ENCODE data around the gene OST4.
A peak's percentile ranks its signal among the peaks of the same experiment; 100 is the strongest.

OST4 gene

DNA sequence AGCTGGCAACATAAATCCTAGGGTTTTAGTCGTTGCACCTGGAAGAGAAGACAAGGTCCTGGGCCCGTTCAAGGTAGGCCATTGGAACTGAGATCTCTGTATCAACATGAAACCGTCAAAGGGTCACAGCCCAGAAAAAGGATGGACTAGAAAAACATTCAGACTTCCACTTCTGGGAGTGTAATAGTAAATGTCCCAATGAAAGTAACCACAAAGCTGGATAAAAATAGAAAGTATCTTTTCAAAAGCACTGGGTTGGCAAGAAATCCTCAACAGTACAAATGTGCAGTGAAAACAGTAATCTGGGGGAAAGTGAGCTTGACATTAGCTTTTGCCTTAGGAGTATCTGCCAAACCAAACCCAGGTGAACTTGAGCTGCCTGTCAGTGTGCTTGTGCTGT lies 34.5 kb upstream of the OST4 start:
- Histone ChIP-seq H3K4me2 (peak overlapping the region; percentile 57), H3K9ac (no peak overlapping the region), H3K36me3 (no peaks in the 10 kb centered on the region), H3K4me1 (peaks cover 14% of the 10 kb centered on the region), H4K20me1 (no peaks in the 10 kb centered on the region), H3K9me3 (no peaks in the 10 kb centered on the region), H3K27ac (no peak overlapping the region), H3K4me3 (no peak overlapping the region), H3K27me3 (no peaks in the 10 kb centered on the region)
- TF ChIP-seq Cebpa-rat (IDR thresholded peaks at IDR 0.05): no peak

DNA sequence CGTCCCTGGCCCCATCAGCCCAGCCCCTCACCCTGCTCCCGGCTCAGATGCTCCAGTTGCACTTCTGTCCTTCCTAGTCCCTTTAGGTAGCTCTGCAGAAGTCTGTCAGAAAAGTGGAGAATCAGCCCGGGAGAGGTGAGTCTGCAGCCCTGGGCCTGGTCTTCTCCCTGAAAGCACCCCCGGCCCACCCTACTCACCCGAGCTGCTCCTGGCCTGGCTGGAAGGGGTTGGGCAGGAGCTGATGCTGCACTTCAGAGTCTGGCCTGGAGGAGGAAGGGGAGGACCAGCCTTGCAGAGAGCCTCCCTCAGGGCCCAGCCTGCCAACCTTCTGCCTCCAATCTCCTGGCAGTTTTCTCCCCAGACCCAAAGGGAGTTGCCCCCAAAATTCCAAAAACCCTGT lies 30.9 kb upstream of the OST4 start:
- H3K4me3 ChIP-seq: no peak overlapping the region
- no peak overlapping the region for H3K4me2 ChIP-seq
- H3K4me1 ChIP-seq: peaks cover 27% of the 10 kb centered on the region
- H3K27ac ChIP-seq: no peak overlapping the region
- H3K27me3 ChIP-seq: no peaks in the 10 kb centered on the region
- TF ChIP-seq Cebpa-rat (IDR thresholded peaks at IDR 0.05): no peak
- no peaks in the 10 kb centered on the region for H4K20me1 ChIP-seq
- no peaks in the 10 kb centered on the region for H3K36me3 ChIP-seq
- H3K9ac ChIP-seq: no peak overlapping the region
- H3K9me3 ChIP-seq: no peaks in the 10 kb centered on the region

DNA sequence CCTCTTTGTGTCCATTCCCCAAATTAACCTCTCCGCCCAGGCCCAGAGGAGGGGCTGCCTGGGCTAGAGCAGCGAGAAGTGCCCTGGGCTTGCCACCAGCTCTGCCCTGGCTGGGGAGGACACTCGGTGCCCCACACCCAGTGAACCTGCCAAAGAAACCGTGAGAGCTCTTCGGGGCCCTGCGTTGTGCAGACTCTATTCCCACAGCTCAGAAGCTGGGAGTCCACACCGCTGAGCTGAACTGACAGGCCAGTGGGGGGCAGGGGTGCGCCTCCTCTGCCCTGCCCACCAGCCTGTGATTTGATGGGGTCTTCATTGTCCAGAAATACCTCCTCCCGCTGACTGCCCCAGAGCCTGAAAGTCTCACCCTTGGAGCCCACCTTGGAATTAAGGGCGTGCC lies 28.6 kb upstream of the OST4 start:
- Histone ChIP-seq H3K9ac (no peak overlapping the region), H3K27me3 (no peaks in the 10 kb centered on the region), H3K9me3 (no peaks in the 10 kb centered on the region), H3K4me1 (peaks cover 23% of the 10 kb centered on the region), H3K27ac (no peak overlapping the region), H3K4me3 (no peak overlapping the region), H3K36me3 (no peaks in the 10 kb centered on the region), H4K20me1 (no peaks in the 10 kb centered on the region), H3K4me2 (no peak overlapping the region)
- no peak for TF ChIP-seq Cebpa-rat (IDR thresholded peaks at IDR 0.05)

DNA sequence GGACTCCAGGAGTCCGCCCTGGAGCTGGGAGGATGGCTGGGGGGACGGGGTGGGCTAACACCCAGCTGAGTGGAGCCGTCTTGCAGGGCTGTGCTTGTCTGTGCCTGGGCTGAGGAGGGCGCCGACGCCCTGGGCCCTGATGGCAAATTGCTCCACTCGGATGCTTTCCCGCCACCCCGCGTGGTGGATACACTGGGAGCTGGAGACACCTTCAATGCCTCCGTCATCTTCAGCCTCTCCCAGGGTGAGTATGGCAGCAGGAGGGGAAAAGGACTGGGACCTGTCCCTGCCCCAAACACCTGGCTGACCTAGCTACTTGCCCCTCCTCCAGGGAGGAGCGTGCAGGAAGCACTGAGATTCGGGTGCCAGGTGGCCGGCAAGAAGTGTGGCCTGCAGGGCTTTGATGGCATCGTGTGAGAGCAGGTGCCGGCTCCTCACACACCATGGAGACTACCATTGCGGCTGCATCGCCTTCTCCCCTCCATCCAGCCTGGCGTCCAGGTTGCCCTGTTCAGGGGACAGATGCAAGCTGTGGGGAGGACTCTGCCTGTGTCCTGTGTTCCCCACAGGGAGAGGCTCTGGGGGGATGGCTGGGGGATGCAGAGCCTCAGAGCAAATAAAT lies 28.0 kb upstream of the OST4 start:
- Histone ChIP-seq H3K27ac (peak overlapping the region; percentile 10; the same call in 1 of the 2 replicates), H3K4me2 (peak overlapping the region; percentile 61), H3K4me1 (peaks cover 23% of the 10 kb centered on the region), H4K20me1 (no peaks in the 10 kb centered on the region), H3K4me3 (no peak overlapping the region), H3K27me3 (no peaks in the 10 kb centered on the region), H3K36me3 (no peaks in the 10 kb centered on the region; the same call in 1 of the 2 replicates), H3K9me3 (no peaks in the 10 kb centered on the region), H3K9ac (no peak overlapping the region)
- no peak for TF ChIP-seq Cebpa-rat (IDR thresholded peaks at IDR 0.05)

DNA sequence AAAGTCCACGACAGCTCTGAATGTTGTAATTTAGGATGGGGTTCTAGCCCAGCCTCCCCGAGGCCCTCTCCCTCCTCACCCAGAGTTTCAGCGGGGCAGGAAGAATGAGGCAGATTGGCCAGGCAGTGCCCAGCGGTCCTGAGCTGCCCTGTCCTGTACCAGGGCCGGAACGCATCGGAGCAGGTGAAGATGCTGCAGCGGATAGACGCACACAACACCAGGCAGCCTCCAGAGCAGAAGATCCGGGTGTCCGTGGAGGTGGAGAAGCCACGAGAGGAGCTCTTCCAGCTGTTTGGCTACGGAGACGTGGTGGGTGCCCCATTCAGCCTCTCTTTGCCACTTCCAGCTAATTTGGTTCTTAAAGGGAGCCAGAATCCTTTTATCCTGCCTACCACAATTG lies 25.9 kb upstream of the OST4 start:
- no peak overlapping the region for H3K4me3 ChIP-seq
- H3K27me3 ChIP-seq: no peaks in the 10 kb centered on the region
- H4K20me1 ChIP-seq: no peaks in the 10 kb centered on the region
- no peak for TF ChIP-seq Cebpa-rat (IDR thresholded peaks at IDR 0.05)
- H3K27ac ChIP-seq: no peak overlapping the region
- no peaks in the 10 kb centered on the region; the same call in 1 of the 2 replicates for H3K36me3 ChIP-seq
- no peak overlapping the region for H3K9ac ChIP-seq
- H3K9me3 ChIP-seq: no peaks in the 10 kb centered on the region
- H3K4me1 ChIP-seq: peaks cover 30% of the 10 kb centered on the region
- H3K4me2 ChIP-seq: no peak overlapping the region

DNA sequence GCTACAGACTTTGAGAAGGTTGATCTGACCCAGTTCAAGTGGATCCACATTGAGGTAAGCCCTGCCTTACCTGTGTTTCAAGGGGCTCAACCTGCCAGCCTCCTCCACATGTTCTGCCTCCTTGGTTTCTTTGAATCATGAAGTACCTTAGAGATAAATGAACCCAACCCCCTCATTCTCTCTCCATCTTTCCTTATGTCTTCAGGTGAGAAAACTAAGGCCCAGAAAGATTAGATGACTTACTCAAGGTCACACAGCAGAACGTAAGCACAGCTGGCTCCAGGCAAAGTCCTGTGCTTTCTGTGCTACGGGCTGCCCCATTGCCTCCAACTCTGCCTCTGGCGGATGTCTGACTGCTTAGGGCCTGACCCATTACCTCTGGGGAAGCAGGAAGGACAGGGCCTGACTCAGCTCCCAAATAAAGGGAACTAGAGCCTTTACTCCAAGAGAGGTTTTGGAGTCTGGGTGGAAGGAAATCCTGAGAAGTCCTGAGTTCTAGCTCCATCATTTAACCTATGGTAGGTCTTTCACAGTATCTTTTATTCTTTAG lies 25.4 kb upstream of the OST4 start:
- H3K9ac ChIP-seq: no peak overlapping the region
- H3K27me3 ChIP-seq: no peaks in the 10 kb centered on the region
- no peaks in the 10 kb centered on the region for H4K20me1 ChIP-seq
- H3K9me3 ChIP-seq: no peaks in the 10 kb centered on the region
- no peaks in the 10 kb centered on the region; the same call in 1 of the 2 replicates for H3K36me3 ChIP-seq
- peaks cover 36% of the 10 kb centered on the region for H3K4me1 ChIP-seq
- peak overlapping the region; percentile 68 for H3K4me2 ChIP-seq
- no peak overlapping the region for H3K27ac ChIP-seq
- no peak overlapping the region for H3K4me3 ChIP-seq
- TF ChIP-seq Cebpa-rat (IDR thresholded peaks at IDR 0.05): no peak

DNA sequence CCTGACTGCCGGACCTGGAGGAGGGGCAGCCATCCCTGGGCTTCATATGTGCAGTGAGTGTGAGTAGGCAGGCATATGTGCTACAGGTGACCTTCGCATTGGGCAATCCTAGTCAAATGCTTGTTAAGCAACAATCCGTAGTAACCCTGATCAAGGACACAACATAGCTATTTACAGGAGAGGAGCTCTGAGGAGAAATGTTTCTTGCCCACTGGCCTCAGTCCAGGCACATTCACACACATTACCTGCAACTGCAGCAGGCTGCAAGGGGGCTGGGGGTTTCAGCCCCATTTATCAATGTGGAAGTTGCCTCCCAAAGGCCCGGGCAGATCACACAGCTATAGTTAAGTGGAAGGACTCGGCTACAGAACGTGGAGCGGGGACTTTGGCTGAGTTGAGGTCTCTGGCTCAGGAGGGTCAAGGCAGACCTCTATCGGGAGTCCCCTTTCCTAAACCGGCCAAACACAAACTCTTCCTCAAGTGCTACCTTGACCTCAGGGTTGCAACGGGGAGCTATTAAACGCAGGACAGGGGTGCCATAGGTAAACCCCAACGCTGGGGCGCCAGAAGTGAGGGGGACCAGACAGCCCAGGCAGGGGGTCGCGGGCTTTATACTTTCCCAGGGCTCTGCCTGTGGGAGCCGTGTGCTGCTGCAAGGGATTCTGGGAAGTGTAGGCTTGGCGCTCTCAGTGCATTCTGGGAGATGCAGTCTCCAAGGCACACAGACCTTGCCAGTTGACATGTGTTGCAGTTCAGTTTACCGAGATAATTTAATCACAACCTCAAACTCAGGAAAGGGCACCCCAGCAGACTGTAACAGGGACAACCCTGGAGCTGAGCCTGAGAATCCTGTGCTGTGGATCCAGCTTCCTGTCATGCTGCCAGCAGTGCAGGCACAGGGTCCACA lies 24.5 kb upstream of the OST4 start:
- no peaks in the 10 kb centered on the region for H3K9me3 ChIP-seq
- H4K20me1 ChIP-seq: no peaks in the 10 kb centered on the region
- no peak overlapping the region for H3K27ac ChIP-seq
- H3K4me2 ChIP-seq: peak overlapping the region; percentile 68
- H3K27me3 ChIP-seq: no peaks in the 10 kb centered on the region
- peaks cover 37% of the 10 kb centered on the region for H3K4me1 ChIP-seq
- H3K36me3 ChIP-seq: no peaks in the 10 kb centered on the region; the same call in 1 of the 2 replicates
- H3K9ac ChIP-seq: no peak overlapping the region
- H3K4me3 ChIP-seq: no peak overlapping the region
- TF ChIP-seq Cebpa-rat (IDR thresholded peaks at IDR 0.05): no peak

DNA sequence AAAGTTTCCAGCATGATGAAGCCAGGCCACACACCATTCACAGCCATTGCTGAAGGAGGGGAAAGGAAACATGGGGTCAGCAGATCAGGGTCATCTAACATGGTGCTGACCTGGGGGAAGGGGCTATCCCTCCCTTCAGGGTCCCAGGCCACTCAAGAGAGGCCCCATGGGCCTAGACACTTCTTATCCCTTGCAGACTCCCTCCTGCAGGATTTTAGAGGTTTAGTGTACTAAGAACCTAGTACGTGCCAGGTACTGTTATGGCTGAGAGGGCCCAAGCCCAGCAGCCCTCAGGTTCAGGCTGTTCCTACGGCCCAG lies 23.9 kb upstream of the OST4 start:
- Histone ChIP-seq H3K4me1 (peaks cover 43% of the 10 kb centered on the region), H3K9me3 (no peaks in the 10 kb centered on the region), H3K9ac (no peak overlapping the region), H3K4me2 (no peak overlapping the region), H3K4me3 (no peak overlapping the region), H3K36me3 (no peaks in the 10 kb centered on the region; the same call in 1 of the 2 replicates), H3K27me3 (no peaks in the 10 kb centered on the region), H3K27ac (no peak overlapping the region), H4K20me1 (no peaks in the 10 kb centered on the region)
- TF ChIP-seq Cebpa-rat (IDR thresholded peaks at IDR 0.05): no peak

DNA sequence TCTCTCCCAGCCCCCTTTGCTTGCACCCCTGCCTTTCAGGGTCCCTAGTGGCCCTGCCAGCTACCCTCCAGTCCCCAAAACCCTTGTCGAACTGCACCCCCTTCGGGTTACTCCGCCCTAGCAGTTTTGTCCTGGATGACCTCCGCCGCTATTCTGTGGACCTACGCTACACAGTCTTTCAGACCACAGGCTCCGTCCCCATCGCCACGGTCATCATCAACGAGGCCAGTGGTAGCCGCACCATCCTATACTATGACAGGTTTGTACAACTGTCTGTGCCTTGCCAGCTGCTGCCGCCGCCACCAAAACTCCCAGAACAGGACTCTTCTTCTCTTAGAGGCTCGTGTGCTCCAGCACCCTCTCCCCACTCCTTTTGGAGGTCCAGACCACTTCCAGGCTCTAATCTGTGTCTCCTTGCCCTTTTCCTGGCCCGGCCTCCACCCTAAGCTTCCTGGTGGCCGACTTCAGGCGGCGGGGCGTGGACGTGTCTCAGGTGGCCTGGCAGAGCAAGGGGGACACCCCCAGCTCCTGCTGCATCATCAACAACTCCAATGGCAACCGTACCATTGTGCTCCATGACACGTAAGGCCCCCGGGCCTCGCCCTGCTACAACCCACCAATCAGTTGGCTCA lies 23.0 kb upstream of the OST4 start:
- Histone ChIP-seq H3K4me2 (no peak overlapping the region), H3K27me3 (no peaks in the 10 kb centered on the region)

More for the DNA sequence above, 23.0 kb upstream of the OST4 start:
- H3K9me3 ChIP-seq: no peaks in the 10 kb centered on the region
- H3K27ac ChIP-seq: no peak overlapping the region
- H3K36me3 ChIP-seq: no peaks in the 10 kb centered on the region; the same call in 1 of the 2 replicates
- no peaks in the 10 kb centered on the region for H4K20me1 ChIP-seq
- H3K4me3 ChIP-seq: no peak overlapping the region
- no peak for TF ChIP-seq Cebpa-rat (IDR thresholded peaks at IDR 0.05)
- peaks cover 50% of the 10 kb centered on the region for H3K4me1 ChIP-seq
- no peak overlapping the region for H3K9ac ChIP-seq
